HL-60 (cell line): ENCODE results near the gene UBE2Q2.

Source experiments
- POLR2AphosphoS5 ChIP-seq: IDR thresholded peaks from 2 replicates; pipeline ENCODE4 v1.6.1; 2012; ENCODE audit warnings: low read depth
- REST ChIP-seq: IDR thresholded peaks from 2 replicates; pipeline ENCODE4 v1.6.1; 2012; ENCODE audit warnings: low read depth; ENCODE audit not compliant: insufficient replicate concordance
- SPI1 ChIP-seq: IDR thresholded peaks from 2 replicates; pipeline ENCODE4 v1.6.1; 2012; ENCODE audit warnings: low read depth, mild to moderate bottlenecking, borderline replicate concordance
- TF ChIP-seq, protein P1 (sequence below): IDR thresholded peaks from one replicate; pipeline ENCODE4 v1.5.1; 2011; ENCODE audit warnings: low read length, control low read depth, inconsistent platforms; ENCODE audit not compliant: insufficient read depth

DNA sequence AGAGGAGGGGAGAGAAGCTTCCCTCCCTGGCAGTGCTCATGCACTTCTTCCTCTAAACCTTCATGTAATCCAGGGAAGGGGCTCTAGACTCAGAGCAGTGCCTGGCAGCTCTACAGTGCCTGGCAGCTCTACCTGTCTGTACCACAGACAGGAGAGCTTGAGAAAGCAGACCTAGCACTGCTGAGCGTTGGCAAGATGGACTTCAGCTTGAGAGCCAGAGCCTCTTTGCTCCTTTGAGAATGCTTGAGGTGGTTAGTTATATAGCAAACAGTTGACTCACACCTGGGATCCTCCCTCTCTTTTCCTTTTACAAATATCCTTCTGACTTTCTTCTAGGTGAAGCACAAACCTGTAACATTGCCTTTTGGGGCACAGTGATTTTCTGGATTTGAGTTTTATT is 81.3 kb downstream of the UBE2Q2 start:
- TF ChIP-seq, protein P1, sequence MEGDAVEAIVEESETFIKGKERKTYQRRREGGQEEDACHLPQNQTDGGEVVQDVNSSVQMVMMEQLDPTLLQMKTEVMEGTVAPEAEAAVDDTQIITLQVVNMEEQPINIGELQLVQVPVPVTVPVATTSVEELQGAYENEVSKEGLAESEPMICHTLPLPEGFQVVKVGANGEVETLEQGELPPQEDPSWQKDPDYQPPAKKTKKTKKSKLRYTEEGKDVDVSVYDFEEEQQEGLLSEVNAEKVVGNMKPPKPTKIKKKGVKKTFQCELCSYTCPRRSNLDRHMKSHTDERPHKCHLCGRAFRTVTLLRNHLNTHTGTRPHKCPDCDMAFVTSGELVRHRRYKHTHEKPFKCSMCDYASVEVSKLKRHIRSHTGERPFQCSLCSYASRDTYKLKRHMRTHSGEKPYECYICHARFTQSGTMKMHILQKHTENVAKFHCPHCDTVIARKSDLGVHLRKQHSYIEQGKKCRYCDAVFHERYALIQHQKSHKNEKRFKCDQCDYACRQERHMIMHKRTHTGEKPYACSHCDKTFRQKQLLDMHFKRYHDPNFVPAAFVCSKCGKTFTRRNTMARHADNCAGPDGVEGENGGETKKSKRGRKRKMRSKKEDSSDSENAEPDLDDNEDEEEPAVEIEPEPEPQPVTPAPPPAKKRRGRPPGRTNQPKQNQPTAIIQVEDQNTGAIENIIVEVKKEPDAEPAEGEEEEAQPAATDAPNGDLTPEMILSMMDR, result no peak
- TF ChIP-seq POLR2AphosphoS5, result no peak
- TF ChIP-seq SPI1, result no peak
- TF ChIP-seq REST, result no peak
